NCI-H1417 (cell line): ENCODE results near the gene NR4A3.
A peak's percentile ranks its signal among the peaks of the same experiment; 100 is the strongest.

Experiments
- DNase-seq, 3 experiments: peaks; one replicate each; lab custom pipeline; 2025; lab: John Stamatoyannopoulos, UW

Gene NR4A3

GRCh38 chr9:99878651-99879050 is 57.0 kb downstream of the NR4A3 start:
- no peak for DNase-seq

GRCh38 chr9:99881769-99882168 is 60.1 kb downstream of the NR4A3 start:
- DNase-seq: no peak

GRCh38 chr9:99885747-99886146 is 64.1 kb downstream of the NR4A3 start:
- no peak for DNase-seq

GRCh38 chr9:99889120-99889519 is 67.4 kb downstream of the NR4A3 start:
- DNase-seq: no peak

GRCh38 chr9:99894826-99895225 is 73.1 kb downstream of the NR4A3 start:
- no peak for DNase-seq

- DNase-seq: peak in 1 of 3 experiments; percentile 2
These were observed 73.8 kb downstream of the NR4A3 start for GRCh38 chr9:99895510-99895909.

- DNase-seq: peak in 1 of 3 experiments; percentile 12
These were observed 74.4 kb downstream of the NR4A3 start for GRCh38 chr9:99896119-99896518.

- DNase-seq: no peak
These were observed 81.7 kb downstream of the NR4A3 start for GRCh38 chr9:99903393-99903792.

- peak in 1 of 3 experiments; percentile 76 for DNase-seq
These were observed 84.2 kb downstream of the NR4A3 start for GRCh38 chr9:99905833-99906402.

- DNase-seq: peak; percentile 45 to 97 (median 96)
These were observed 84.9 kb downstream of the NR4A3 start, which contains the start of gene STX17 for GRCh38 chr9:99906403-99907207. STX17 (plus strand) TSS chr9:99906654; CDS start chr9:99915240, 8,586 bp downstream.

- DNase-seq: no peak
These were observed 85.5 kb downstream of the NR4A3 start for GRCh38 chr9:99907208-99907532.

GRCh38 chr9:99911600-99911999 is 89.9 kb downstream of the NR4A3 start:
- no peak for DNase-seq
